ENCODE data around the gene PPM1H.

GRCh38 chr12:62844915-62845314 is 90.0 kb downstream of the PPM1H start:
- TF ChIP-seq POLR2A (IDR thresholded peaks at IDR 0.05): no peak
- no peak for TF ChIP-seq POLR2AphosphoS5 (IDR thresholded peaks at IDR 0.05)

Data from sigmoid colon (tissue), 4 donors.